ENCODE data around the gene TPRN. TPM values are rescaled to one million over a fixed set of nuclear protein-coding genes. Genes with fewer than 3 reads are reported as not detected.

TPRN gene
- total RNA-seq, 1 donor from 2014 or later: 20.7 TPM

DNA sequence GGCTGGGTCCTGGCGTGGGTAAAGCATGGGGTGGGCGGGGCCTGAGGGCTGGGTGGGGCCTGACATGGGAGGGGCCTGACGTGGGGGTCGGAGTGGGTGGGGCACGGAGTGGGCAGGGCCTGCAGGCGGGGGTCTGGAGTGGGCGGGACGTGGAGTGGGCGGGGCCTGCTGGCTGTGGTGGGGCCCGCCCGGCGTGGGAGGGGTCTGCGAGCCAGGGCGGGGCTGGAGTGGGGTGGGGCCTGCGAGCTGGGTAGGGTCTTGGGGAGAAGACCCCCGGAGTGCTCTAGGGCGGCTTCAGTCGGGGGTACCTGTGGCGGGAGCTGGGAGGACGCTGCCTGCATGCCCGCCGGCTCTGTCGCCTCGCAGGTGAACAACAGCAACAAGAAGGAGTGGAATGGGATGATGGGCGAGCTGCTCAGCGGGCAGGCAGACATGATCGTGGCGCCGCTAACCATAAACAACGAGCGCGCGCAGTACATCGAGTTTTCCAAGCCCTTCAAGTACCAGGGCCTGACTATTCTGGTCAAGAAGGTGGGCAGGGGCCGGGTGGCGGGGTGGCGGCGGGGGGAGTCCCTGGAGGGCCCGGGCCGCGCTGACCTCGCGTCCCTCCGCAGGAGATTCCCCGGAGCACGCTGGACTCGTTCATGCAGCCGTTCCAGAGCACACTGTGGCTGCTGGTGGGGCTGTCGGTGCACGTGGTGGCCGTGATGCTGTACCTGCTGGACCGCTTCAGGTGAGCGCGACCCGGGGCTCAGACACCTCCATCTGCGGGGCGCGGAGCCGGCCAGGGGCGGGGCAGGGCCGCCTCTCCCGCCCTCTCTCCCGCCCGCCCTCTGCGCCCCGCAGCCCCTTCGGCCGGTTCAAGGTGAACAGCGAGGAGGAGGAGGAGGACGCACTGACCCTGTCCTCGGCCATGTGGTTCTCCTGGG is 38.7 kb downstream of the TPRN start:
- DNase-seq (ENCODE audit: low spot score, unreplicated experiment): no peak
- TF ChIP-seq CTCF (IDR thresholded peaks at IDR 0.05; ENCODE audit: unreplicated experiment): no peak
- Mint-ChIP-seq H3K27ac (no peak overlapping the region), H3K27me3 (peaks cover 69% of the 10 kb centered on the region), H3K4me3 (ENCODE audit: low read depth) (no peak overlapping the region), H3K4me1 (ENCODE audit: low read depth) (no peaks in the 10 kb centered on the region), H3K36me3 (ENCODE audit: insufficient read depth) (no peaks in the 10 kb centered on the region), H3K9me3 (ENCODE audit: low read depth) (no peaks in the 10 kb centered on the region)

GRCh38 chr9:137160716-137161557 is 39.6 kb downstream of the TPRN start:
- Mint-ChIP-seq H3K27me3 (peaks cover 64% of the 10 kb centered on the region), H3K4me1 (ENCODE audit: low read depth) (no peaks in the 10 kb centered on the region), H3K4me3 (ENCODE audit: low read depth) (no peak overlapping the region), H3K36me3 (ENCODE audit: insufficient read depth) (no peaks in the 10 kb centered on the region), H3K27ac (no peak overlapping the region), H3K9me3 (ENCODE audit: low read depth) (no peaks in the 10 kb centered on the region)
- no peak for TF ChIP-seq CTCF (IDR thresholded peaks at IDR 0.05; ENCODE audit: unreplicated experiment)
- no peak for DNase-seq (ENCODE audit: low spot score, unreplicated experiment)

- no peak for TF ChIP-seq CTCF (IDR thresholded peaks at IDR 0.05; ENCODE audit: unreplicated experiment)
- H3K27ac Mint-ChIP-seq: no peak overlapping the region
- H3K9me3 Mint-ChIP-seq (ENCODE audit: low read depth): no peaks in the 10 kb centered on the region
- no peak for DNase-seq (ENCODE audit: low spot score, unreplicated experiment)
- peaks cover 63% of the 10 kb centered on the region for H3K27me3 Mint-ChIP-seq
- no peaks in the 10 kb centered on the region for H3K4me1 Mint-ChIP-seq (ENCODE audit: low read depth)
- H3K36me3 Mint-ChIP-seq (ENCODE audit: insufficient read depth): no peaks in the 10 kb centered on the region
- no peak overlapping the region for H3K4me3 Mint-ChIP-seq (ENCODE audit: low read depth)
Measured at GRCh38 chr9:137160054-137160425, 40.5 kb downstream of the TPRN start.

DNA sequence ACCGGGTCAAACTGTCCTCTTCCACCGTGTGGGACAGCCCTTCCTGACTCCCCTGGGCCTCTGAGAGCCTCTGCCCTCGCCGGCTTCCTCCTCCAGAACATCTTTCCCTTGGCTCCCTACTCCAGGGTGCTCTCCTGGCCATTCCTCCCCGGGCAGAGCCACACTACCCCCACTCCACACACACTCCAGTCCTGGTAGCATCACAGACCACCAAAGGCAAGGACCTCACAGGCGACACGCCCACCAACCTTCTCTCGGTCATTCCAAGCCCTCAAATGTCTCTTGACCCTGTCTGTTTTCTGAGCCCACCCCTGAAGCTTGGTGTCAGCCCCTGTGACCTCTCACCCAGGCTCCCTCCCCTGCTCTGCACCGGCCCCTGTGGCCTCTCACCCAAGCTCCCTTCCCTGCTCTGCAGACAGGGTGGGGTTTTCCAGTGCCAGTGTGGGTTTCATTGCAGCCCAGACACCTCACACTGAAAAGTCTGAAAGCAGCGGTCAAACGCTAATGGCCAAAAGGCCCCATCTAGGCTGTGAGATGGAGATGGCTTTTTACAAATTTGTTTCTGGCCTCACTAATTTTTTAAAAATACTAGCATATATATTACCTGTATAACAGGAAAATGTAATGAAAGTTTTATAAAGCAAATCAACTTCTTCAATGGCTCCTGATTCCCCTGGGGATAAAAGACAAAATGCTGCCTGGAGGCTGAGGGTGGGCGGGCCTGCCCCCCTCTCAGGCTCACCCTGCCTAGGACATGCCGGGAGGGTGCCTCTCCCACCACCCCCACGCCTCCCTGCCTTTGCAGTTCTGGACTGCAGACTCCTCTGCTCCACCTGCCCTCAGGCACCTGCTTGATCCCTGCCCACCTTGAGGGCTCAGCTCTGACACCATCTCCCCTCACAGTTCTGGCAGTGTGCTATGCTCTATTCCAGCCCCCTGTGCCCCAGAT is 41.2 kb downstream of the TPRN start:
- Mint-ChIP-seq H3K9me3 (ENCODE audit: low read depth) (no peaks in the 10 kb centered on the region), H3K4me1 (ENCODE audit: low read depth) (no peaks in the 10 kb centered on the region), H3K4me3 (ENCODE audit: low read depth) (no peak overlapping the region), H3K27me3 (peaks cover 64% of the 10 kb centered on the region), H3K27ac (no peak overlapping the region), H3K36me3 (ENCODE audit: insufficient read depth) (no peaks in the 10 kb centered on the region)
- TF ChIP-seq CTCF (IDR thresholded peaks at IDR 0.05; ENCODE audit: unreplicated experiment): no peak
- DNase-seq (ENCODE audit: low spot score, unreplicated experiment): no peak

Data from progenitor cell of endocrine pancreas (in vitro differentiated cells).